Endothelial cell of umbilical vein (primary cell): Measurements from ENCODE around the gene UBE3A. TPM values are rescaled to one million over a fixed set of nuclear protein-coding genes. Genes with fewer than 3 reads are reported as not detected.

Source experiments
- BruUV-seq: library from RNA; stranded (reverse); fragments of 400-500 nt; replicated peaks from 2 replicates; lab custom pipeline; 2021; lab: Mats Ljungman, UMichigan
- CTCF ChIA-PET: fragments of 300-600, 350-600 bp; sonication (Branson Sonifier 250); formaldehyde crosslinking; loops from one replicate; lab custom pipeline; 2021; ENCODE audit warnings: antibody characterized with exemption, inconsistent platforms; lab: Charles Lee
- POLR2A ChIA-PET: fragments of 300-600, 350-600 bp; sonication (Branson Sonifier 250); formaldehyde crosslinking; loops from one replicate; lab custom pipeline; 2021; ENCODE audit warnings: antibody characterized with exemption, inconsistent platforms; lab: Charles Lee
- DNase-seq: peaks from one replicate; pipeline ENCODE4 v3.0.0-alpha.2; 2011; ENCODE audit warnings: low read depth, low spot score
- FAIRE-seq: peaks from 2 replicates; lab custom pipeline; 2011; peaks lifted over from hg19 to GRCh38; lab: Jason Lieb, UNC
- H2AFZ ChIP-seq: 2 replicates; pipeline ENCODE4 v1.6.0; 2012; ENCODE audit warnings: low read depth, low read length, control low read depth, inconsistent platforms
- H3K27ac ChIP-seq: 2 replicates; pipeline ENCODE4 v1.5.1; 2011; ENCODE audit warnings: low read depth, mild to moderate bottlenecking, control low read depth, low read length, moderate library complexity; ENCODE audit not compliant: insufficient read depth
- H3K27me3 ChIP-seq, 2 experiments: 2 replicates each; pipeline versions ENCODE4 v1.6.0 to v1.6.1; 2011; ENCODE audit warnings: low read length in 2 of 2, mixed read lengths in 1 of 2; ENCODE audit not compliant: control insufficient read depth in 2 of 2, insufficient read depth in 2 of 2
- H3K36me3 ChIP-seq, 2 experiments: 2 replicates in 1 of 2; 3 replicates in 1 of 2; pipeline ENCODE4 v1.5.1; 2011; ENCODE audit warnings: low read length in 2 of 2, mild to moderate bottlenecking in 1 of 2, moderate library complexity in 1 of 2; ENCODE audit not compliant: control insufficient read depth in 2 of 2, insufficient read depth in 2 of 2; ENCODE audit errors: extremely low read depth in 1 of 2
- H3K4me1 ChIP-seq: 3 replicates; pipeline ENCODE4 v1.5.1; 2011; ENCODE audit warnings: mild to moderate bottlenecking, low read length; ENCODE audit not compliant: control insufficient read depth, insufficient read depth; ENCODE audit errors: extremely low read depth
- H3K4me2 ChIP-seq: 2 replicates; pipeline ENCODE4 v1.6.1; 2011; ENCODE audit warnings: low read length, control low read depth, mixed read lengths; ENCODE audit not compliant: insufficient read depth
- H3K4me3 ChIP-seq, 3 experiments: fragments of 200-600 bp in 1 of 3; sonication (generic), shearing (Covaris generic) in 1 of 3; replicated peaks in 1 of 3; 2 replicates each; pipeline ENCODE4 v1.5.1; 2011 to 2016; ENCODE audit warnings: control low read depth in 3 of 3, low read length in 3 of 3, mild to moderate bottlenecking in 2 of 3, inconsistent platforms in 1 of 3, low read depth in 1 of 3, moderate library complexity in 1 of 3; ENCODE audit not compliant: insufficient read depth in 1 of 3
- H3K79me2 ChIP-seq: 2 replicates; pipeline ENCODE4 v1.6.0; 2012; ENCODE audit warnings: low read length, inconsistent platforms; ENCODE audit not compliant: control insufficient read depth, insufficient read depth
- H3K9ac ChIP-seq: replicated peaks from 2 replicates; pipeline ENCODE3; 2011; ENCODE audit warnings: low read length, control low read depth; ENCODE audit not compliant: insufficient read depth; ENCODE audit errors: extremely low read depth
- H3K9me1 ChIP-seq: replicated peaks from 3 replicates; pipeline ENCODE4 v1.6.0; 2011; ENCODE audit warnings: mild to moderate bottlenecking, low read length; ENCODE audit not compliant: control insufficient read depth, insufficient read depth; ENCODE audit errors: extremely low read depth
- H3K9me3 ChIP-seq: replicated peaks from 2 replicates; pipeline ENCODE4 v1.5.1; 2012; ENCODE audit warnings: low read length, inconsistent platforms; ENCODE audit not compliant: control insufficient read depth, insufficient read depth
- H4K20me1 ChIP-seq: replicated peaks from 2 replicates; pipeline ENCODE3; 2011; ENCODE audit warnings: mild to moderate bottlenecking, low read length; ENCODE audit not compliant: control insufficient read depth, insufficient read depth; ENCODE audit errors: extremely low read depth
- EZH2 ChIP-seq: IDR thresholded peaks from 2 replicates; pipeline ENCODE4 v1.6.1; 2012; ENCODE audit warnings: borderline replicate concordance, low read depth, mild to moderate bottlenecking, moderate library complexity, low read length, inconsistent platforms; ENCODE audit not compliant: severe bottlenecking
- FOS ChIP-seq: IDR thresholded peaks from 2 replicates; pipeline ENCODE4 v1.6.1; 2011; ENCODE audit warnings: mild to moderate bottlenecking, low read length, moderate library complexity, borderline replicate concordance; ENCODE audit not compliant: insufficient read depth
- GATA2 ChIP-seq: IDR thresholded peaks from 2 replicates; pipeline ENCODE4 v1.7.0; 2011; ENCODE audit warnings: low read depth, mild to moderate bottlenecking, moderate library complexity, mixed read lengths, low read length; ENCODE audit not compliant: insufficient read length, insufficient read depth
- JUN ChIP-seq: IDR thresholded peaks from 2 replicates; pipeline ENCODE4 v1.6.1; 2011; ENCODE audit warnings: borderline replicate concordance, low read depth; ENCODE audit not compliant: insufficient read length, insufficient read depth
- MYC ChIP-seq: IDR thresholded peaks from one replicate; pipeline ENCODE4 v1.6.1; 2011; ENCODE audit warnings: mild to moderate bottlenecking, low read depth, low read length
- POLR2A ChIP-seq: IDR thresholded peaks from 2 replicates; pipeline ENCODE4 v1.6.1; 2012; ENCODE audit warnings: low read depth, mild to moderate bottlenecking, control low read depth, low read length
- POLR2AphosphoS5 ChIP-seq: IDR thresholded peaks from 2 replicates; pipeline ENCODE4 v1.6.1; 2012; ENCODE audit warnings: low read depth, mild to moderate bottlenecking, control low read depth, low read length, moderate library complexity; ENCODE audit not compliant: insufficient read depth
- dilution Hi-C: fragments of 300-500 bp; cut with MboI; formaldehyde crosslinking; loops from one replicate; pipeline ENCODE4 v1.15.0; 2019; ENCODE audit warnings: low sequenced_read_pairs; ENCODE audit not compliant: extremely low pct_ligation_motif_present
- intact Hi-C: fragments of 100-400 bp; cut with micrococcal nuclease; formaldehyde crosslinking; loops from one replicate; pipeline ENCODE4 v1.10.0; 2022
- polyA plus RNA-seq, 4 experiments: library from polyadenylated mRNA; depleted of rRNA in 3 of 4; stranded (reverse) in 3 of 4; unstranded in 1 of 4; fragments of >200 nt; gene quantifications; 2 replicates each; pipeline versions ENCODE4 v1.2.1 to v1.2.3, GENCODE V29; 2011 to 2012; ENCODE audit warnings: missing spikeins in 1 of 4
- total RNA-seq: library from RNA; stranded (reverse); gene quantifications from 2 replicates; pipeline ENCODE4 v1.2.3, GENCODE V29; 2021
- TF ChIP-seq, protein P1 (sequence below): IDR thresholded peaks from 2 replicates; pipeline ENCODE4 v1.6.1; 2011; ENCODE audit not compliant: insufficient read depth, insufficient read length
- TF ChIP-seq, protein P2 (sequence below), 2 donors: IDR thresholded peaks; 1 replicate in 1 of 2; 2 replicates in 1 of 2; pipeline ENCODE4 v1.5.1; 2011; ENCODE audit warnings: low read length in 2 of 2, mild to moderate bottlenecking in 2 of 2, moderate library complexity in 2 of 2, control low read depth in 1 of 2, inconsistent platforms in 1 of 2, low read depth in 1 of 2; ENCODE audit not compliant: insufficient read depth in 1 of 2; ENCODE audit errors: extremely low read depth in 1 of 2

Gene UBE3A
- total and polyA plus RNA-seq, 2 donors (not counting 3 experiments of a cell fraction or from before 2014, with no cell fraction given): 8.5 to 69.3 TPM

DNA sequence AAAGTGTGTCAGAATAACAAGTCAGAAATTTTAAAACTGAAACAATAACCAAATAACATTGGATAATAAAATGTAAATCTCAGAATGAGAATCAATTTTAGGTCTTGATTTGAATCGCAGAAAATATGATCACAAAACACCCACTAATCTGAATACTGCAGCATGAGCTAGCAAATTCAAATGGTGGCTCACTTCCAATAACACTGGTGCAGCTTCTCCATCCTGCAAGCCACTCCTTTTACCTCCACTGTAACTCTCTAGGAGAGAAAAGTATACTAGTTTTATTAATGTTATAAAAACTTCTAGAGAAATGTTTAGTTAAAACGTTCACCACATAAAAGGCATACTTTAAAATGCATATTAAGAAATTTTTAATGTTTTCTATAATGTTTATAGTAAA lies 30.4 kb downstream of the UBE3A start:
- Histone ChIP-seq H3K9me3 (no peaks in the 10 kb centered on the region), H4K20me1 (peaks cover 7% of the 10 kb centered on the region), H3K4me3 (no peak overlapping the region), H3K79me2 (peaks cover 77% of the 10 kb centered on the region), H2AFZ (no peak overlapping the region), H3K4me1 (no peaks in the 10 kb centered on the region), H3K9ac (no peak overlapping the region), H3K27ac (no peak overlapping the region), H3K27me3 (no peaks in the 10 kb centered on the region), H3K36me3 (peaks cover 0 to 2% of the 10 kb centered on the region in 2 experiments), H3K4me2 (no peak overlapping the region), H3K9me1 (no peaks in the 10 kb centered on the region)
- intact Hi-C loops: loop anchor here (5.0 kb wide), 1 partner anchor 36 kb away; no protein-coding TSS in a partner anchor
- dilution Hi-C loops: no loop called here
- no peak for DNase-seq
- POLR2A ChIA-PET: no interaction called here
- no peak for TF ChIP-seq JUN
- no peak for TF ChIP-seq FOS
- TF ChIP-seq POLR2AphosphoS5: no peak
- TF ChIP-seq POLR2A: no peak
- TF ChIP-seq, protein P1, sequence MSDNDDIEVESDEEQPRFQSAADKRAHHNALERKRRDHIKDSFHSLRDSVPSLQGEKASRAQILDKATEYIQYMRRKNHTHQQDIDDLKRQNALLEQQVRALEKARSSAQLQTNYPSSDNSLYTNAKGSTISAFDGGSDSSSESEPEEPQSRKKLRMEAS: no peak
- TF ChIP-seq MYC: no peak
- TF ChIP-seq GATA2: no peak
- no peak for TF ChIP-seq EZH2
- TF ChIP-seq, protein P2, sequence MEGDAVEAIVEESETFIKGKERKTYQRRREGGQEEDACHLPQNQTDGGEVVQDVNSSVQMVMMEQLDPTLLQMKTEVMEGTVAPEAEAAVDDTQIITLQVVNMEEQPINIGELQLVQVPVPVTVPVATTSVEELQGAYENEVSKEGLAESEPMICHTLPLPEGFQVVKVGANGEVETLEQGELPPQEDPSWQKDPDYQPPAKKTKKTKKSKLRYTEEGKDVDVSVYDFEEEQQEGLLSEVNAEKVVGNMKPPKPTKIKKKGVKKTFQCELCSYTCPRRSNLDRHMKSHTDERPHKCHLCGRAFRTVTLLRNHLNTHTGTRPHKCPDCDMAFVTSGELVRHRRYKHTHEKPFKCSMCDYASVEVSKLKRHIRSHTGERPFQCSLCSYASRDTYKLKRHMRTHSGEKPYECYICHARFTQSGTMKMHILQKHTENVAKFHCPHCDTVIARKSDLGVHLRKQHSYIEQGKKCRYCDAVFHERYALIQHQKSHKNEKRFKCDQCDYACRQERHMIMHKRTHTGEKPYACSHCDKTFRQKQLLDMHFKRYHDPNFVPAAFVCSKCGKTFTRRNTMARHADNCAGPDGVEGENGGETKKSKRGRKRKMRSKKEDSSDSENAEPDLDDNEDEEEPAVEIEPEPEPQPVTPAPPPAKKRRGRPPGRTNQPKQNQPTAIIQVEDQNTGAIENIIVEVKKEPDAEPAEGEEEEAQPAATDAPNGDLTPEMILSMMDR (IDR thresholded peaks at IDR 0.05; ENCODE audit: extremely low read depth in 1 of 2, insufficient read depth in 1 of 2, low read depth in 1 of 2, low read length in 2 of 2): no peak
- CTCF ChIA-PET: no interaction called here
- no TSS peak for BruUV-seq
- FAIRE-seq: no peak
